Activated B cell treated with CpG ODN at 0.5 μM for 24 hours (primary cell): ENCODE measurements around the gene BCAN. TPM values are rescaled to one million over a fixed set of nuclear protein-coding genes. Genes with fewer than 3 reads are reported as not detected.

Experiments used
- ATAC-seq: fragments of 200-7000 bp; cut with Tn5 transposase; one replicate; pipeline ENCODE4 v1.10.0; 2021; ENCODE audit warnings: low read depth, mild to moderate bottlenecking, moderate library complexity
- CTCF ChIA-PET: fragments of 350-600 bp; sonication (Branson Sonifier 250); formaldehyde crosslinking; loops from one replicate; lab custom pipeline; 2021; ENCODE audit warnings: antibody characterized with exemption; lab: Charles Lee
- POLR2A ChIA-PET: fragments of 350-600 bp; sonication (Branson Sonifier 250); formaldehyde crosslinking; loops from one replicate; lab custom pipeline; 2021; ENCODE audit warnings: antibody characterized with exemption; lab: Charles Lee
- DNase-seq: peaks from one replicate; pipeline ENCODE4 v3.0.0; 2022
- H3K27ac Mint-ChIP-seq: one replicate; pipeline ENCODE4 v1.8.0; 2020; ENCODE audit warnings: mixed read lengths
- H3K27me3 Mint-ChIP-seq: one replicate; pipeline ENCODE4 v1.8.0; 2021; ENCODE audit warnings: mixed read lengths
- H3K36me3 Mint-ChIP-seq: one replicate; pipeline ENCODE4 v1.8.0; 2021; ENCODE audit warnings: low read depth, mixed read lengths
- H3K4me1 Mint-ChIP-seq: one replicate; pipeline ENCODE4 v1.8.0; 2021; ENCODE audit warnings: mixed read lengths
- H3K4me3 Mint-ChIP-seq: one replicate; pipeline ENCODE4 v1.8.0; 2020; ENCODE audit warnings: mild to moderate bottlenecking, mixed read lengths
- H3K9me3 Mint-ChIP-seq: one replicate; pipeline ENCODE4 v1.8.0; 2020; ENCODE audit warnings: mixed read lengths
- intact Hi-C: fragments of 100-400 bp; cut with micrococcal nuclease; formaldehyde crosslinking; loops from one replicate; pipeline ENCODE4 v1.15.1; 2024
- total RNA-seq: library from RNA; stranded (reverse); gene quantifications from 2 replicates; pipeline ENCODE4 v1.2.3, GENCODE V29; 2022
- TF ChIP-seq, protein P1 (sequence below): fragments of 200-600 bp; IDR thresholded peaks from one replicate; pipeline ENCODE4 v1.8.0; 2022; ENCODE audit warnings: antibody characterized with exemption, mild to moderate bottlenecking

BCAN gene
- total RNA-seq, 1 donor from 2014 or later, result 0.51 TPM

- POLR2A ChIA-PET, result interaction anchor here (0.7 to 1.6 kb wide), 4 partner anchors 16 to 118 kb away, joined by 3 to 8 read pairs (median 4); partner anchors contain the start of gene MEF2D
- ATAC-seq, result no peak
- no peaks in the 10 kb centered on the region for H3K9me3 Mint-ChIP-seq
- DNase-seq, result no peak
- peaks cover 63% of the 10 kb centered on the region for H3K36me3 Mint-ChIP-seq
- H3K4me1 Mint-ChIP-seq, result peaks cover 36% of the 10 kb centered on the region
- H3K4me3 Mint-ChIP-seq, result no peak overlapping the region
- intact Hi-C loops, result no loop called here
- CTCF ChIA-PET, result interaction anchor here (0.9 to 1.6 kb wide), 3 partner anchors 8 to 16 kb away, joined by 3 read pairs; partner anchors contain the start of gene NAXE
- peak overlapping the region; percentile 99 for H3K27ac Mint-ChIP-seq
- TF ChIP-seq, protein P1, sequence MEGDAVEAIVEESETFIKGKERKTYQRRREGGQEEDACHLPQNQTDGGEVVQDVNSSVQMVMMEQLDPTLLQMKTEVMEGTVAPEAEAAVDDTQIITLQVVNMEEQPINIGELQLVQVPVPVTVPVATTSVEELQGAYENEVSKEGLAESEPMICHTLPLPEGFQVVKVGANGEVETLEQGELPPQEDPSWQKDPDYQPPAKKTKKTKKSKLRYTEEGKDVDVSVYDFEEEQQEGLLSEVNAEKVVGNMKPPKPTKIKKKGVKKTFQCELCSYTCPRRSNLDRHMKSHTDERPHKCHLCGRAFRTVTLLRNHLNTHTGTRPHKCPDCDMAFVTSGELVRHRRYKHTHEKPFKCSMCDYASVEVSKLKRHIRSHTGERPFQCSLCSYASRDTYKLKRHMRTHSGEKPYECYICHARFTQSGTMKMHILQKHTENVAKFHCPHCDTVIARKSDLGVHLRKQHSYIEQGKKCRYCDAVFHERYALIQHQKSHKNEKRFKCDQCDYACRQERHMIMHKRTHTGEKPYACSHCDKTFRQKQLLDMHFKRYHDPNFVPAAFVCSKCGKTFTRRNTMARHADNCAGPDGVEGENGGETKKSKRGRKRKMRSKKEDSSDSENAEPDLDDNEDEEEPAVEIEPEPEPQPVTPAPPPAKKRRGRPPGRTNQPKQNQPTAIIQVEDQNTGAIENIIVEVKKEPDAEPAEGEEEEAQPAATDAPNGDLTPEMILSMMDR, result no peak
- H3K27me3 Mint-ChIP-seq, result no peaks in the 10 kb centered on the region
Measured at GRCh38 chr1:156598731-156599432, 43.0 kb upstream of the BCAN start.

DNA sequence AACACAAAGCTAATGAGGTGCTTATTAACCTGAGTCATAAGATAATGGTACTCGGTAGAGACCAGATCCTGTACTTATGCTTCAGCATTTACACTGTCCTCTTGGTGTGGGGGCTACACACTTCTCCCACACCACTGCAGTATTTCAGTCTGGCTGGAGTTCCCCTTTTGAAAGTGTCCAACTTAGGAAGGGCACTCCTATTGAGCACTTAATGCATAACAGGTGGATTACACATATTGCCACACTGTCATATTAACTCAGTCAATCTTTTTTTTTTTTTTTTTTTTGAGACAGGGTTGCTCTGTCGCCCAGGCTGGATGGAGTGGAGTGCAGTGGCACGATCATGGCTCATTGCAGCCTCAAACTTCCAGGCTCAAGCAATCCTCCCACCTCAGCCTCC lies 42.1 kb upstream of the BCAN start:
- Mint-ChIP-seq H3K4me1 (peaks cover 36% of the 10 kb centered on the region), H3K27me3 (no peaks in the 10 kb centered on the region), H3K27ac (peak overlapping the region; percentile 99), H3K36me3 (peaks cover 53% of the 10 kb centered on the region), H3K4me3 (peak overlapping the region; percentile 99), H3K9me3 (no peaks in the 10 kb centered on the region)
- TF ChIP-seq, protein P1, result no peak
- ATAC-seq (peak; percentile 66), DNase-seq (no peak)
- ChIA-PET CTCF (interaction anchor here (0.6 to 1.6 kb wide), 3 partner anchors 9 to 91 kb away, joined by 3 read pairs; partner anchors contain the start of gene NAXE), POLR2A (interaction anchor here (0.6 to 3.3 kb wide), 7 partner anchors 8 to 142 kb away, joined by 4 to 32 read pairs (median 17); partner anchors contain the start of genes MEF2D and NAXE)
- intact Hi-C loops, result loop anchor here (2.0 kb wide), 1 partner anchor 143 kb away; no protein-coding TSS in a partner anchor

DNA sequence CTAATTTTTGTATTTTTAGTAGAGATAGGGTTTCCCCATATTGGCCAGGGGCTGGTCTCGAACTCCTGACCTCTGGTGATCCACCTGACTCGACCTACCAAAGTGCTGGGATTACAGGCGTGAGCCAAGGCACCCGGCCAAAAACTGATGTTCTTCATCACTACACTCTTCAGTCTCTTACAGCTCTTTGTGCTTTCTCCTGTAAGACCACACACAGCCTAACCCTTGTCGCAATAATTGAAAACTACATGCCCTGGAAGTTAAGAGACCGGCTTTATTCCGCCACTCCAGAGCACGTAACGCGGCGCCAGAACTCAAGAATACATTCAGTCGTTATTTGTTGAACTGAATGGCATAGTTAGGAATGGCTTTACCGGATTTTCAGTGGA lies 41.2 kb upstream of the BCAN start:
- Mint-ChIP-seq H3K27ac (peak overlapping the region; percentile 99), H3K4me1 (peaks cover 39% of the 10 kb centered on the region), H3K4me3 (peak overlapping the region; percentile 99), H3K9me3 (no peaks in the 10 kb centered on the region), H3K36me3 (peaks cover 44% of the 10 kb centered on the region), H3K27me3 (no peaks in the 10 kb centered on the region)
- DNase-seq, result no peak
- intact Hi-C loops, result loop anchor here (1.0 to 2.0 kb wide), 3 partner anchors 9 to 144 kb away; partner anchors contain the start of gene NAXE
- CTCF ChIA-PET, result interaction anchor here (0.9 to 1.6 kb wide), 5 partner anchors 8 to 120 kb away, joined by 3 to 4 read pairs (median 3); partner anchors contain the start of genes MEF2D and NAXE
- ATAC-seq, result no peak
- TF ChIP-seq, protein P1, result no peak
- POLR2A ChIA-PET, result interaction anchor here (0.6 to 3.3 kb wide), 9 partner anchors 8 to 129 kb away, joined by 3 to 32 read pairs (median 8); partner anchors contain the start of genes MEF2D and NAXE

DNA sequence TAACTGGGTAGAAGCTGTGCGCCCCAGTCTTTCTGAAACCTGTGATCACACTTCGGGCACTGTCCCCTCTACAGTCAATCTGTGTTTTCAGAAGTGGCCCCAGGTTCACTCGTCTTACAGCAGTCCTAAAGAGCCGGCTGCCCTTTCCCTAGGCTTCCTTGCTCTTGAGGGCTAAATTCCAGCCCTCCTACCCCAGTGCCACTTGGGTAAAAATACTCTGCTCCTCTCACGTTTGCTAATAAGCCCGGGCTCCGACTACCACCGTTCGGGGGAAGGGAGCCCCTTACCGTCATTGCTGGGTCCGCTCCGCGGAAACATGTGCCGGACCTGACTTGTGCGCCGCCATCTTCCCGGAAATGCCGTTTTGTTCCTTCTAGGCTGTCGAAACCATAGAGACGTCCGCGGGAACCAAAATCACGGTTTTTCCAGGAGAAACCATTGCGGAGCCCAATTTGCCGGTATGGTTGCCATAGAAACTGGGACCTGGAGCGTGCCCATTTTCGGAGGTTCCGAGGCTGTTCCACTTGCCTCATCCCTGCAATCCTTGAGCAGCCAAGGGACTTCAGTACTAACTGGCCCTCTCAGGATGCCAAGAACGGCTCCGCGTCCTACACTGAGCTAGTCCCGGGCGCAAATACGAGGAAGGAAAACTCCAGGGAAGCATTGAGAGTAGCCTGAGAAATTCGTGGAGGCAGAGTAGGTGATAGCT lies 40.6 kb upstream of the BCAN start, which contains the start of gene GPATCH4:
GPATCH4 (minus strand) TSS at position 358 of the 709 bp plus-strand sequence.
- TF ChIP-seq, protein P1, result no peak

More for the DNA sequence above, 40.6 kb upstream of the BCAN start, which contains the start of gene GPATCH4:
- H3K27me3 Mint-ChIP-seq, result no peaks in the 10 kb centered on the region
- peaks cover 41% of the 10 kb centered on the region for H3K4me1 Mint-ChIP-seq
- H3K4me3 Mint-ChIP-seq, result peak within 1 kb of the TSS; percentile 99
- DNase-seq (peak; percentile 66), ATAC-seq (peak; percentile 74)
- peak within 1 kb of the TSS; percentile 99 for H3K27ac Mint-ChIP-seq
- H3K36me3 Mint-ChIP-seq, result peaks cover 39% of the 10 kb centered on the region
- ChIA-PET POLR2A (interaction anchor here (0.6 to 3.3 kb wide), 12 partner anchors 10 to 144 kb away, joined by 3 to 32 read pairs (median 8); partner anchors contain the start of genes MEF2D and NAXE), CTCF (interaction anchor here (0.6 to 1.4 kb wide), 5 partner anchors 26 to 216 kb away, joined by 3 to 4 read pairs (median 3); partner anchors contain the start of gene MEF2D)
- no peaks in the 10 kb centered on the region for H3K9me3 Mint-ChIP-seq
- intact Hi-C loops, result loop anchor here (1.0 to 2.0 kb wide), 3 partner anchors 10 to 144 kb away; partner anchors contain the start of gene NAXE
